DMS53 treated with DMSO at 0.1 percent for 48 hours (cell line): ENCODE results near the gene USP47.

Experiments used
- DNase-seq: peaks from one replicate; lab custom pipeline; 2025; ENCODE audit not compliant: unreplicated experiment; lab: John Stamatoyannopoulos, UW

The USP47 gene

GRCh38 chr11:11979488-11980117 lies 137.8 kb downstream of the USP47 start:
- no peak for DNase-seq

GRCh38 chr11:11980200-11980599 lies 138.4 kb downstream of the USP47 start:
- no peak for DNase-seq

GRCh38 chr11:11980841-11981308 lies 139.1 kb downstream of the USP47 start:
- DNase-seq = no peak

GRCh38 chr11:11981364-11981763 lies 139.6 kb downstream of the USP47 start:
- no peak for DNase-seq

GRCh38 chr11:11981840-11982239 lies 140.1 kb downstream of the USP47 start:
- no peak for DNase-seq

GRCh38 chr11:11982461-11982860 lies 140.7 kb downstream of the USP47 start:
- no peak for DNase-seq

GRCh38 chr11:11982975-11983374 lies 141.2 kb downstream of the USP47 start:
- no peak for DNase-seq

- DNase-seq = no peak
Measured at GRCh38 chr11:11983427-11983826, 141.7 kb downstream of the USP47 start.

- no peak for DNase-seq
Measured at GRCh38 chr11:11984563-11984962, 142.8 kb downstream of the USP47 start.

- no peak for DNase-seq
Measured at GRCh38 chr11:11985016-11985715, 143.4 kb downstream of the USP47 start.

- DNase-seq = no peak
Measured at GRCh38 chr11:11985954-11986949, 144.5 kb downstream of the USP47 start.

GRCh38 chr11:11987503-11988022 lies 145.8 kb downstream of the USP47 start:
- no peak for DNase-seq

- no peak for DNase-seq
Measured at GRCh38 chr11:11988099-11988651, 146.4 kb downstream of the USP47 start.

GRCh38 chr11:11988681-11989261 lies 147.0 kb downstream of the USP47 start:
- DNase-seq = no peak

GRCh38 chr11:11989774-11990744 lies 148.3 kb downstream of the USP47 start:
- no peak for DNase-seq

- DNase-seq = no peak
Measured at GRCh38 chr11:11992257-11993212, 150.8 kb downstream of the USP47 start.

- DNase-seq = no peak
Measured at GRCh38 chr11:11993839-11994238, 152.1 kb downstream of the USP47 start.

- DNase-seq = no peak
Measured at GRCh38 chr11:11995601-11996000, 153.8 kb downstream of the USP47 start.
